Transverse colon (tissue), 4 donors: ENCODE results near the gene ATP23.

ENCODE experiments used
- EP300 ChIP-seq: sonication (generic); formaldehyde crosslinking; IDR thresholded peaks from one replicate; pipeline ENCODE4 v1.6.1; 2017; ENCODE audit warnings: antibody characterized with exemption, low read depth
- POLR2A ChIP-seq: fragments of 450-650 bp; IDR thresholded peaks from one replicate; pipeline ENCODE4 v1.6.1; 2016; ENCODE audit warnings: antibody characterized with exemption, mild to moderate bottlenecking, moderate library complexity
- POLR2AphosphoS5 ChIP-seq, 3 donors: sonication (generic); formaldehyde crosslinking; IDR thresholded peaks; one replicate each; pipeline ENCODE4 v1.6.1; 2016; ENCODE audit warnings: antibody characterized with exemption in 3 of 3
- TF ChIP-seq, protein P1 (sequence below), 5 experiments: fragments of 200-600 bp in 3 of 5; fragments of 450-650 bp in 2 of 5; sonication (generic) in 3 of 5; IDR thresholded peaks; 1 replicate in 2 of 5; 2 replicates in 3 of 5; pipeline ENCODE4 v1.5.1; 2016 to 2017; ENCODE audit warnings: antibody characterized with exemption in 5 of 5, inconsistent platforms in 3 of 5, mild to moderate bottlenecking in 2 of 5, moderate library complexity in 1 of 5

DNA sequence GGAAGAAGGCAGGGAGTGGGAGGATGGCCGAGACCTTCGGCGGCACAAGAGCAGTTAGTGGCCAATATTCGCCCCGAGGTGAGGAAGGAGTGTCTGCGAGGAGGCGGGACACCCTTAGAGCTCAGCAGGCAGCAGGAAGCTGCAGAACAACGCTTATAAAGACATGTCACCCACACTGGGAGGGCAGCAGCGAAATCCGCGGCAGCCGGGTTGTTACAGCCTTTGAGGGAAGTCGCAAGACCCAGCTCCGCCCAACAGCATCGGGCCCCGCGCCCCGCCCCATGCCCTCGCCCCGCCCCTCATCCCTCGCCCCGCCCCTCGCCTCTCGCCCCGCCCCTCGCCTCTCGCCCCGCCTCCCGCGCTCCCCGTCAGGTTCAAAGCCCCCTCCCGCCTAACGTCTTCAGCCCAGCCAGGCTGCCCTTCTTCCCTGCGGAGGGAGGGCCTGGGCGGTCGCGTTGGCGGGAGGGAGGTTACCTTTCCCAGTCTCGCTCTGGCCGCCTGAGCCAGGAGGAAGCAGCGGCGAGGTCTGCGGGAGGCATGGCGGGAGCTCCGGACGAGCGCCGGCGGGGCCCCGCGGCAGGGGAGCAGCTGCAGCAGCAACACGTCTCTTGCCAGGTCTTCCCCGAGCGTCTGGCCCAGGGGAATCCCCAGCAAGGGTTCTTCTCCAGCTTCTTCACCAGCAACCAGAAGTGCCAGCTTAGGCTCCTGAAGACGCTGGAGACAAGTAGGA is at the start of gene ATP23:
- TF ChIP-seq POLR2A, result peak; percentile 93
- TF ChIP-seq POLR2AphosphoS5 (IDR thresholded peaks at IDR 0.05), result peak; percentile 94 to 97 (median 96)
- TF ChIP-seq, protein P1, sequence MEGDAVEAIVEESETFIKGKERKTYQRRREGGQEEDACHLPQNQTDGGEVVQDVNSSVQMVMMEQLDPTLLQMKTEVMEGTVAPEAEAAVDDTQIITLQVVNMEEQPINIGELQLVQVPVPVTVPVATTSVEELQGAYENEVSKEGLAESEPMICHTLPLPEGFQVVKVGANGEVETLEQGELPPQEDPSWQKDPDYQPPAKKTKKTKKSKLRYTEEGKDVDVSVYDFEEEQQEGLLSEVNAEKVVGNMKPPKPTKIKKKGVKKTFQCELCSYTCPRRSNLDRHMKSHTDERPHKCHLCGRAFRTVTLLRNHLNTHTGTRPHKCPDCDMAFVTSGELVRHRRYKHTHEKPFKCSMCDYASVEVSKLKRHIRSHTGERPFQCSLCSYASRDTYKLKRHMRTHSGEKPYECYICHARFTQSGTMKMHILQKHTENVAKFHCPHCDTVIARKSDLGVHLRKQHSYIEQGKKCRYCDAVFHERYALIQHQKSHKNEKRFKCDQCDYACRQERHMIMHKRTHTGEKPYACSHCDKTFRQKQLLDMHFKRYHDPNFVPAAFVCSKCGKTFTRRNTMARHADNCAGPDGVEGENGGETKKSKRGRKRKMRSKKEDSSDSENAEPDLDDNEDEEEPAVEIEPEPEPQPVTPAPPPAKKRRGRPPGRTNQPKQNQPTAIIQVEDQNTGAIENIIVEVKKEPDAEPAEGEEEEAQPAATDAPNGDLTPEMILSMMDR (IDR thresholded peaks at IDR 0.05), result no peak
- TF ChIP-seq EP300, result no peak
